Duodenal mucosa (tissue), 2 donors: ENCODE measurements around the gene ANKS1B.

ENCODE experiments used
- H3K27ac ChIP-seq: one replicate; pipeline ENCODE4 v1.7.0; 2013; ENCODE audit warnings: low read depth, low read length
- H3K27me3 ChIP-seq, 2 donors: one replicate each; pipeline ENCODE4 v1.7.0; 2013; ENCODE audit warnings: low read length in 2 of 2, control low read depth in 1 of 2; ENCODE audit not compliant: insufficient read depth in 2 of 2, control insufficient read depth in 1 of 2
- H3K36me3 ChIP-seq, 2 donors: one replicate each; pipeline ENCODE4 v1.7.0; 2013; ENCODE audit warnings: low read length in 2 of 2, control low read depth in 1 of 2; ENCODE audit not compliant: insufficient read depth in 2 of 2, control insufficient read depth in 1 of 2
- H3K4me1 ChIP-seq, 2 donors: one replicate each; pipeline ENCODE4 v1.7.0; 2013; ENCODE audit warnings: low read length in 2 of 2, control low read depth in 1 of 2; ENCODE audit not compliant: insufficient read depth in 2 of 2, control insufficient read depth in 1 of 2
- H3K4me3 ChIP-seq, 2 donors: one replicate each; pipeline ENCODE4 v1.7.0; 2013; ENCODE audit warnings: low read length in 2 of 2, low read depth in 1 of 2
- H3K9ac ChIP-seq, 2 donors: one replicate each; pipeline ENCODE4 v1.7.0; 2013; ENCODE audit warnings: low read length in 2 of 2, low read depth in 1 of 2
- H3K9me3 ChIP-seq, 2 donors: one replicate each; pipeline ENCODE4 v1.7.0; 2013; ENCODE audit warnings: low read length in 2 of 2, control low read depth in 1 of 2; ENCODE audit not compliant: control insufficient read depth in 1 of 2

Gene ANKS1B

GRCh38 chr12:99712281-99712680 is 272.5 kb downstream of the ANKS1B start:
- no peaks in the 10 kb centered on the region for H3K27me3 ChIP-seq
- no peaks in the 10 kb centered on the region for H3K4me1 ChIP-seq
- no peak overlapping the region for H3K27ac ChIP-seq
- H3K4me3 ChIP-seq: no peak overlapping the region
- no peaks in the 10 kb centered on the region for H3K36me3 ChIP-seq
- no peak overlapping the region for H3K9ac ChIP-seq
- H3K9me3 ChIP-seq: no peaks in the 10 kb centered on the region

- Histone ChIP-seq H3K9me3 (no peaks in the 10 kb centered on the region), H3K4me1 (no peaks in the 10 kb centered on the region), H3K9ac (no peak overlapping the region), H3K27ac (no peak overlapping the region), H3K36me3 (no peaks in the 10 kb centered on the region), H3K4me3 (no peak overlapping the region), H3K27me3 (no peaks in the 10 kb centered on the region)
Observed at GRCh38 chr12:99711246-99711645, 273.5 kb downstream of the ANKS1B start.

- Histone ChIP-seq H3K36me3 (no peaks in the 10 kb centered on the region), H3K4me1 (no peaks in the 10 kb centered on the region), H3K9ac (no peak overlapping the region), H3K9me3 (no peaks in the 10 kb centered on the region), H3K4me3 (no peak overlapping the region), H3K27ac (no peak overlapping the region), H3K27me3 (no peaks in the 10 kb centered on the region)
Observed at GRCh38 chr12:99709619-99710018, 275.1 kb downstream of the ANKS1B start.

GRCh38 chr12:99709116-99709515 is 275.6 kb downstream of the ANKS1B start:
- Histone ChIP-seq H3K36me3 (no peaks in the 10 kb centered on the region), H3K27me3 (no peaks in the 10 kb centered on the region), H3K9ac (no peak overlapping the region), H3K4me3 (no peak overlapping the region), H3K27ac (no peak overlapping the region), H3K4me1 (no peaks in the 10 kb centered on the region), H3K9me3 (no peaks in the 10 kb centered on the region)

- H3K4me1 ChIP-seq: no peaks in the 10 kb centered on the region
- no peak overlapping the region for H3K27ac ChIP-seq
- no peak overlapping the region for H3K4me3 ChIP-seq
- no peaks in the 10 kb centered on the region for H3K36me3 ChIP-seq
- H3K27me3 ChIP-seq: no peaks in the 10 kb centered on the region
- H3K9ac ChIP-seq: no peak overlapping the region
- H3K9me3 ChIP-seq: no peaks in the 10 kb centered on the region
Observed at GRCh38 chr12:99707883-99708282, 276.9 kb downstream of the ANKS1B start.

- Histone ChIP-seq H3K4me3 (no peak overlapping the region), H3K27me3 (no peaks in the 10 kb centered on the region), H3K4me1 (no peaks in the 10 kb centered on the region)
Observed at GRCh38 chr12:99706736-99707473, 277.8 kb downstream of the ANKS1B start.

GRCh38 chr12:99704458-99704857 is 280.3 kb downstream of the ANKS1B start:
- no peak overlapping the region for H3K9ac ChIP-seq
- H3K27me3 ChIP-seq: no peaks in the 10 kb centered on the region
- H3K4me3 ChIP-seq: no peak overlapping the region
- H3K4me1 ChIP-seq: no peaks in the 10 kb centered on the region
- no peak overlapping the region for H3K27ac ChIP-seq
- H3K36me3 ChIP-seq: no peaks in the 10 kb centered on the region
- H3K9me3 ChIP-seq: no peaks in the 10 kb centered on the region

More at GRCh38 chr12:99706736-99707473, 277.8 kb downstream of the ANKS1B start:
- H3K9ac ChIP-seq: no peak overlapping the region
- no peaks in the 10 kb centered on the region for H3K36me3 ChIP-seq
- H3K9me3 ChIP-seq: no peaks in the 10 kb centered on the region
- H3K27ac ChIP-seq: no peak overlapping the region

- no peaks in the 10 kb centered on the region for H3K36me3 ChIP-seq
- H3K9ac ChIP-seq: no peak overlapping the region
- H3K27ac ChIP-seq: no peak overlapping the region
- H3K4me1 ChIP-seq: no peaks in the 10 kb centered on the region
- H3K27me3 ChIP-seq: no peaks in the 10 kb centered on the region
- no peaks in the 10 kb centered on the region for H3K9me3 ChIP-seq
- H3K4me3 ChIP-seq: no peak overlapping the region
Observed at GRCh38 chr12:99704036-99704435, 280.7 kb downstream of the ANKS1B start.

GRCh38 chr12:99700032-99700431 is 284.7 kb downstream of the ANKS1B start:
- H3K9me3 ChIP-seq: no peaks in the 10 kb centered on the region
- H3K36me3 ChIP-seq: no peaks in the 10 kb centered on the region
- no peak overlapping the region for H3K9ac ChIP-seq
- no peak overlapping the region for H3K4me3 ChIP-seq
- no peaks in the 10 kb centered on the region for H3K27me3 ChIP-seq
- no peak overlapping the region for H3K27ac ChIP-seq
- no peaks in the 10 kb centered on the region for H3K4me1 ChIP-seq

- Histone ChIP-seq H3K4me1 (no peaks in the 10 kb centered on the region), H3K27me3 (no peaks in the 10 kb centered on the region), H3K4me3 (no peak overlapping the region), H3K9ac (no peak overlapping the region), H3K9me3 (peaks cover 0 to 2% of the 10 kb centered on the region in 2 donors), H3K27ac (no peak overlapping the region), H3K36me3 (no peaks in the 10 kb centered on the region)
Observed at GRCh38 chr12:99695050-99695449, 289.7 kb downstream of the ANKS1B start.
